Cardiac muscle cell (in vitro differentiated cells and primary cell): ENCODE data around the gene YPEL4. TPM values are rescaled to one million over a fixed set of nuclear protein-coding genes. Genes with fewer than 3 reads are reported as not detected.
A peak's percentile ranks its signal among the peaks of the same experiment; 100 is the strongest.

Experiments used
- DNase-seq, 2 donors: peaks; one replicate each; pipeline versions ENCODE4 v3.0.0 to v3.0.0-alpha.2; 2010 to 2017; ENCODE audit warnings: low read depth in 1 of 2, low spot score in 1 of 2
- H3K27ac ChIP-seq: fragments of 200-600 bp; sonication (generic); 2 replicates; pipeline ENCODE4 v1.5.1; 2016
- H3K27me3 ChIP-seq: fragments of 200-600 bp; sonication (generic); 2 replicates; pipeline ENCODE4 v1.6.0; 2016; ENCODE audit warnings: control low read depth
- H3K36me3 ChIP-seq: fragments of 200-600 bp; sonication (generic); 2 replicates; pipeline ENCODE4 v1.5.1; 2016; ENCODE audit warnings: control low read depth
- H3K4me1 ChIP-seq: fragments of 200-600 bp; sonication (generic); 2 replicates; pipeline ENCODE4 v1.8.1; 2017; ENCODE audit warnings: low read depth, mild to moderate bottlenecking, mixed run types
- H3K4me3 ChIP-seq: fragments of 200-600 bp; sonication (generic); 2 replicates; pipeline ENCODE4 v1.5.1; 2016; ENCODE audit warnings: mild to moderate bottlenecking
- H3K9me3 ChIP-seq: fragments of 200-600 bp; sonication (generic); 2 replicates; pipeline ENCODE4 v1.5.1; 2017; ENCODE audit warnings: low read depth, mild to moderate bottlenecking, control low read depth
- polyA plus RNA-seq: library from polyadenylated mRNA; unstranded; fragments of >200 nt; fragmentation: Nextera tagmentation; extraction: Ambion mirVana; gene quantifications from 2 replicates; pipeline ENCODE4 v1.2.1, GENCODE V29; 2016
- total RNA-seq: library from RNA; depleted of rRNA; stranded (reverse); fragments of >200 nt; gene quantifications from 2 replicates; pipeline ENCODE4 v1.2.3, GENCODE V29; 2016
- TF ChIP-seq, protein P1 (sequence below): IDR thresholded peaks from 2 replicates; pipeline ENCODE4 v1.5.1; 2012; ENCODE audit warnings: low read depth, mild to moderate bottlenecking, low read length

The YPEL4 gene
- total and polyA plus RNA-seq, 2 experiments from 2014 or later, result 1.1 to 1.3 TPM

DNA sequence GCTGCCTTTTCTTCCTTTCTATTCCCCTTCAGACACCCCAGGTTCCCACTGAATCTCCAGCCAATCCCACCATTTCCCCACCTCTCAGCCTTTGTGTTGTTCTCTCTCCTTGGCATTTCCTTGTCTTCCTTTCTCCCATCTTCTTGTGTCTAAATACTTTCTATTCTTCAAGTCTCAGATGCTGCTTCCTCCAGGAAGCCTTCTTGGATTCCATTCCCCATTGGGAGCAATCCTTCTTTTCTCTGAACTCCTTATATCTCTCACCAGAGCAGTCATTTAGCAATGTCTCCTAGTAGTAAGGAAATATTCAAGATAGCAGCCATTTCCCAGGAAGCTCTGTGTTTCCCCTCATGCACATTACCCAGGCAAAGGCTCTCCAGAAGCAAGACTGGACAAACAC lies 15.4 kb downstream of the YPEL4 start:
- peaks cover 5% of the 10 kb centered on the region for H3K4me1 ChIP-seq
- TF ChIP-seq, protein P1, sequence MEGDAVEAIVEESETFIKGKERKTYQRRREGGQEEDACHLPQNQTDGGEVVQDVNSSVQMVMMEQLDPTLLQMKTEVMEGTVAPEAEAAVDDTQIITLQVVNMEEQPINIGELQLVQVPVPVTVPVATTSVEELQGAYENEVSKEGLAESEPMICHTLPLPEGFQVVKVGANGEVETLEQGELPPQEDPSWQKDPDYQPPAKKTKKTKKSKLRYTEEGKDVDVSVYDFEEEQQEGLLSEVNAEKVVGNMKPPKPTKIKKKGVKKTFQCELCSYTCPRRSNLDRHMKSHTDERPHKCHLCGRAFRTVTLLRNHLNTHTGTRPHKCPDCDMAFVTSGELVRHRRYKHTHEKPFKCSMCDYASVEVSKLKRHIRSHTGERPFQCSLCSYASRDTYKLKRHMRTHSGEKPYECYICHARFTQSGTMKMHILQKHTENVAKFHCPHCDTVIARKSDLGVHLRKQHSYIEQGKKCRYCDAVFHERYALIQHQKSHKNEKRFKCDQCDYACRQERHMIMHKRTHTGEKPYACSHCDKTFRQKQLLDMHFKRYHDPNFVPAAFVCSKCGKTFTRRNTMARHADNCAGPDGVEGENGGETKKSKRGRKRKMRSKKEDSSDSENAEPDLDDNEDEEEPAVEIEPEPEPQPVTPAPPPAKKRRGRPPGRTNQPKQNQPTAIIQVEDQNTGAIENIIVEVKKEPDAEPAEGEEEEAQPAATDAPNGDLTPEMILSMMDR, result no peak
- no peak overlapping the region for H3K27ac ChIP-seq
- no peaks in the 10 kb centered on the region for H3K27me3 ChIP-seq
- DNase-seq, result no peak
- H3K4me3 ChIP-seq, result no peak overlapping the region
- H3K36me3 ChIP-seq, result no peaks in the 10 kb centered on the region
- no peaks in the 10 kb centered on the region for H3K9me3 ChIP-seq

- H3K4me3 ChIP-seq, result no peak overlapping the region
- TF ChIP-seq, protein P1, result no peak
- H3K4me1 ChIP-seq, result peaks cover 5% of the 10 kb centered on the region
- no peaks in the 10 kb centered on the region for H3K36me3 ChIP-seq
- H3K27ac ChIP-seq, result no peak overlapping the region
- DNase-seq, result no peak
- no peaks in the 10 kb centered on the region for H3K9me3 ChIP-seq
- no peaks in the 10 kb centered on the region for H3K27me3 ChIP-seq
Measured at GRCh38 chr11:57633394-57634070, 16.2 kb downstream of the YPEL4 start.

- TF ChIP-seq, protein P1, result no peak
- no peaks in the 10 kb centered on the region for H3K9me3 ChIP-seq
- H3K4me1 ChIP-seq, result peaks cover under 1% of the 10 kb centered on the region
- no peak overlapping the region for H3K4me3 ChIP-seq
- no peaks in the 10 kb centered on the region for H3K36me3 ChIP-seq
- no peak for DNase-seq
- H3K27ac ChIP-seq, result no peak overlapping the region
- no peaks in the 10 kb centered on the region for H3K27me3 ChIP-seq
Measured at GRCh38 chr11:57632116-57632515, 17.6 kb downstream of the YPEL4 start.

GRCh38 chr11:57630171-57630570 lies 19.5 kb downstream of the YPEL4 start:
- Histone ChIP-seq H3K9me3 (no peaks in the 10 kb centered on the region), H3K36me3 (no peaks in the 10 kb centered on the region), H3K27ac (no peak overlapping the region), H3K4me3 (no peak overlapping the region), H3K27me3 (no peaks in the 10 kb centered on the region), H3K4me1 (no peaks in the 10 kb centered on the region)
- TF ChIP-seq, protein P1, result no peak
- peak in 1 of 2 donors; percentile 12 for DNase-seq

GRCh38 chr11:57626895-57627294 lies 22.8 kb downstream of the YPEL4 start:
- no peak overlapping the region for H3K4me3 ChIP-seq

More at GRCh38 chr11:57626895-57627294, 22.8 kb downstream of the YPEL4 start:
- Histone ChIP-seq H3K36me3 (no peaks in the 10 kb centered on the region), H3K4me1 (peaks cover 9% of the 10 kb centered on the region), H3K9me3 (no peaks in the 10 kb centered on the region), H3K27ac (no peak overlapping the region), H3K27me3 (no peaks in the 10 kb centered on the region)
- TF ChIP-seq, protein P1, result no peak
- DNase-seq, result peak in 1 of 2 donors; percentile 62
